Measurements from ENCODE around the gene CDH22.

- TF ChIP-seq EZH2 (IDR thresholded peaks at IDR 0.05; ENCODE audit: borderline replicate concordance, low read depth, low read length, poor library complexity, severe bottlenecking) (no peak), CTCF (conservative IDR thresholded peaks at IDR 0.05; ENCODE audit: low read depth, low read length) (no peak)
Observed at GRCh38 chr20:46139266-46139889, 168.9 kb downstream of the CDH22 start.

Measured in A673 (cell line).